ENCODE results near the gene UST. TPM values are rescaled to one million over a fixed set of nuclear protein-coding genes. Genes with fewer than 3 reads are reported as not detected.

Gene UST
- total and polyA plus RNA-seq, 7 experiments from 2014 or later: 0.35 to 2.6 (median 0.46) TPM; not detected in 2

- Mint-ChIP-seq H3K27me3 (peaks cover 2 to 49% (median 17%) of the 10 kb centered on the region in 5 donors), H3K27ac (no peak overlapping the region), H3K4me3 (no peak overlapping the region), H3K9me3 (no peaks in the 10 kb centered on the region), H3K36me3 (no peaks in the 10 kb centered on the region), H3K4me1 (peaks cover 0 to 2% (median 0%) of the 10 kb centered on the region in 7 donors)
- Histone ChIP-seq H3K9me3 (ENCODE audit: control insufficient read depth in 2 of 3, low read length in 3 of 3) (no peaks in the 10 kb centered on the region), H3K36me3 (ENCODE audit: control insufficient read depth in 2 of 3, insufficient read depth in 3 of 3, low read length in 3 of 3) (no peaks in the 10 kb centered on the region), H3K4me3 (ENCODE audit: low read length) (no peak overlapping the region), H3K27me3 (ENCODE audit: control insufficient read depth in 2 of 2, insufficient read depth in 2 of 2, low read length in 2 of 2) (no peaks in the 10 kb centered on the region), H3K4me1 (ENCODE audit: control insufficient read depth in 2 of 2, insufficient read depth in 2 of 2, low read length in 2 of 2) (no peaks in the 10 kb centered on the region), H3K27ac (ENCODE audit: low read depth, low read length) (no peak overlapping the region)
- intact Hi-C loops (cut with micrococcal nuclease): no loop called here
- CTCF ChIA-PET: no interaction called here
- DNase-seq (no peak), ATAC-seq (no peak)
- POLR2A ChIA-PET: no interaction called here
These were observed 237.1 kb downstream of the UST start for GRCh38 chr6:148983966-148984365.

DNA sequence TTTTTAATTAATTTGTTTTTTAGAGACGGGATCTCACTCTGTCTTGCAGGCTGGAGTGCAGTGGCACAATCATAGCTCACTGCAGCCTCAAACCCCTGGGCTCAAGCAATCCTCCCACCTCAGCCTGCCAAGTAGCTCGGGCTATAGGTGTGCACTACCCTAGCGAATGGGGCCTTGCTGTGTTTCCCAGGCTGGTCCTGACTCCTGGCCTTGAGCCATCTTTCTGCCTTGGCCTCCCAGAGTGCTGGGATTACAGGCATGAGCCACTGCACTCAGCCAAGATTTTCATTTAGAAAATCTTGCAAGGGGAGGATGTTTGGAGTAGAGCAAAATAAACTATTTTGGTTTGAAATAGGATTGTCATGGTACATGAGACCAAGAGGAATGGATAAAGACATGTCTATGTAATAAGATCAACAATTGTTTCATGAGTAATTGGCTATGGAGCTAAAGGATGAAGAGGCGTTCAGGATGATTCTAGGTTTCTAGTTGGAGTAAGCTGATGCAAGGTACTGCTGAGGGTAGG, 237.8 kb downstream of the UST start:
- Histone ChIP-seq H3K27ac (ENCODE audit: low read depth, low read length) (no peak overlapping the region), H3K9me3 (ENCODE audit: control insufficient read depth in 2 of 3, low read length in 3 of 3) (no peaks in the 10 kb centered on the region), H3K4me3 (ENCODE audit: low read length) (no peak overlapping the region), H3K36me3 (ENCODE audit: control insufficient read depth in 2 of 3, insufficient read depth in 3 of 3, low read length in 3 of 3) (no peaks in the 10 kb centered on the region), H3K4me1 (ENCODE audit: control insufficient read depth in 2 of 2, insufficient read depth in 2 of 2, low read length in 2 of 2) (no peaks in the 10 kb centered on the region), H3K27me3 (ENCODE audit: control insufficient read depth in 2 of 2, insufficient read depth in 2 of 2, low read length in 2 of 2) (no peaks in the 10 kb centered on the region)
- Mint-ChIP-seq H3K27me3 (peaks cover 2 to 48% (median 17%) of the 10 kb centered on the region in 5 donors), H3K27ac (no peak overlapping the region), H3K36me3 (no peaks in the 10 kb centered on the region), H3K4me3 (no peak overlapping the region), H3K9me3 (no peaks in the 10 kb centered on the region), H3K4me1 (peaks cover 0 to 2% (median 0%) of the 10 kb centered on the region in 7 donors)
- CTCF ChIA-PET: no interaction called here
- ATAC-seq: no peak
- intact Hi-C loops (cut with micrococcal nuclease): no loop called here
- POLR2A ChIA-PET: no interaction called here
- no peak for DNase-seq

DNA sequence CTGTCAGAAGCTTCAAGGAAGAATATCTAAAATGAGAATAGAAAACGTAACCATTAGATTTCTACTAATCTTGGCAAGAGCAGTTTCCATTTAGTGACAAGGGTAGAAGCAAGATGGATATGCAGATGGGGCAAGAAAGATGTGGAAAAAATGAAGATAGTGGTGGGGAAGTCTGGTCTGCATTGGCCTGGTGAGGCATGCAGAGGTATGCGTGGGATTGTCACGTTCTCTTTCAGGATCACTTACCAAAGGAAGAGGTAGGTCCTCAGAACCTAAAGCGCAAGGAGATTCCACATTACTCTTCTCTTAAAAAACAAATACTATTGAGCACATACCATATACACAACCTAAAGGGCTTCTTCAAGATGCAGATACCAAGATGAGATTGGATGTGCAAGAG, 238.7 kb downstream of the UST start:
- intact Hi-C loops (cut with micrococcal nuclease): no loop called here
- H3K9me3 ChIP-seq (ENCODE audit: control insufficient read depth in 2 of 3, low read length in 3 of 3): no peaks in the 10 kb centered on the region
- DNase-seq: no peak
- Mint-ChIP-seq H3K4me3 (no peak overlapping the region), H3K27ac (no peak overlapping the region), H3K9me3 (no peaks in the 10 kb centered on the region), H3K36me3 (no peaks in the 10 kb centered on the region), H3K27me3 (peaks cover 2 to 44% (median 17%) of the 10 kb centered on the region in 5 donors), H3K4me1 (peaks cover 0 to 2% (median 0%) of the 10 kb centered on the region in 7 donors)
- no peaks in the 10 kb centered on the region for H3K27me3 ChIP-seq (ENCODE audit: control insufficient read depth in 2 of 2, insufficient read depth in 2 of 2, low read length in 2 of 2)
- H3K4me1 ChIP-seq (ENCODE audit: control insufficient read depth in 2 of 2, insufficient read depth in 2 of 2, low read length in 2 of 2): no peaks in the 10 kb centered on the region
- POLR2A ChIA-PET: no interaction called here
- no peak for ATAC-seq
- H3K27ac ChIP-seq (ENCODE audit: low read depth, low read length): no peak overlapping the region
- no peaks in the 10 kb centered on the region for H3K36me3 ChIP-seq (ENCODE audit: control insufficient read depth in 2 of 3, insufficient read depth in 3 of 3, low read length in 3 of 3)
- CTCF ChIA-PET: no interaction called here
- no peak overlapping the region for H3K4me3 ChIP-seq (ENCODE audit: low read length)

DNA sequence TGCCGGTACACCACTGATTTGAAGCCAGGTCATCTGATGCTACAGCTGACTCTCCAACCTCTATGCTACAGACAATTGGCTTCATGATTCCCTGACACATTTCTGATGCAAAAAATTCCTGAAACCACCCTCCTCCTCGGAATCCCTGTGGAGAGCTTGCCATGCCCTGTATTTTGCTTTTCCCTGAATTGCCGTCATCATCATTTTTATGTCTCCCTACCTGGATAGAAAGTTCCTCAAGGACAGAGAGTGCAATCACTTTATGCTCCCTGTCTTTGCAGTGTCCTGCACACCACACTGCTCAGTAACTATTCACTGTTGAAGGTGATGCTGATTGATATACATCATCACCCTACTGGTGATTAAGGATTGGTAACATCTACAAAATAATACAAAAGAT, 239.8 kb downstream of the UST start:
- H3K9me3 Mint-ChIP-seq: no peaks in the 10 kb centered on the region
- ATAC-seq (no peak), DNase-seq (no peak)
- ChIA-PET CTCF (no interaction called here), POLR2A (interaction anchor here (0.7 kb wide), 1 partner anchor 964 kb away, joined by 3 read pairs; no protein-coding TSS in a partner anchor)
- H3K4me3 Mint-ChIP-seq: no peak overlapping the region
- H3K27ac Mint-ChIP-seq: no peak overlapping the region
- no peaks in the 10 kb centered on the region for H3K9me3 ChIP-seq (ENCODE audit: control insufficient read depth in 2 of 3, low read length in 3 of 3)
- intact Hi-C loops (cut with micrococcal nuclease): no loop called here
- peaks cover 2 to 40% (median 17%) of the 10 kb centered on the region in 5 donors for H3K27me3 Mint-ChIP-seq
- H3K4me3 ChIP-seq (ENCODE audit: low read length): no peak overlapping the region
- no peaks in the 10 kb centered on the region for H3K4me1 ChIP-seq (ENCODE audit: control insufficient read depth in 2 of 2, insufficient read depth in 2 of 2, low read length in 2 of 2)
- H3K27me3 ChIP-seq (ENCODE audit: control insufficient read depth in 2 of 2, insufficient read depth in 2 of 2, low read length in 2 of 2): no peaks in the 10 kb centered on the region
- H3K4me1 Mint-ChIP-seq: peaks cover 0 to 2% (median 0%) of the 10 kb centered on the region in 7 donors
- no peaks in the 10 kb centered on the region for H3K36me3 ChIP-seq (ENCODE audit: control insufficient read depth in 2 of 3, insufficient read depth in 3 of 3, low read length in 3 of 3)
- no peaks in the 10 kb centered on the region for H3K36me3 Mint-ChIP-seq
- H3K27ac ChIP-seq (ENCODE audit: low read depth, low read length): no peak overlapping the region

- POLR2A ChIA-PET: no interaction called here
- H3K36me3 ChIP-seq (ENCODE audit: control insufficient read depth in 2 of 3, insufficient read depth in 3 of 3, low read length in 3 of 3): no peaks in the 10 kb centered on the region
- H3K4me3 ChIP-seq (ENCODE audit: low read length): no peak overlapping the region
- no peaks in the 10 kb centered on the region for H3K27me3 ChIP-seq (ENCODE audit: control insufficient read depth in 2 of 2, insufficient read depth in 2 of 2, low read length in 2 of 2)
- H3K27ac Mint-ChIP-seq: no peak overlapping the region
- H3K4me1 Mint-ChIP-seq: peaks cover 0 to 2% (median 0%) of the 10 kb centered on the region in 7 donors
- H3K27ac ChIP-seq (ENCODE audit: low read depth, low read length): no peak overlapping the region
- intact Hi-C loops (cut with micrococcal nuclease): no loop called here
- CTCF ChIA-PET: no interaction called here
- DNase-seq (no peak), ATAC-seq (no peak)
- peaks cover 2 to 40% (median 17%) of the 10 kb centered on the region in 5 donors for H3K27me3 Mint-ChIP-seq
- H3K4me3 Mint-ChIP-seq: no peak overlapping the region
- no peaks in the 10 kb centered on the region for H3K9me3 Mint-ChIP-seq
- H3K9me3 ChIP-seq (ENCODE audit: control insufficient read depth in 2 of 3, low read length in 3 of 3): no peaks in the 10 kb centered on the region
- no peaks in the 10 kb centered on the region for H3K4me1 ChIP-seq (ENCODE audit: control insufficient read depth in 2 of 2, insufficient read depth in 2 of 2, low read length in 2 of 2)
- no peaks in the 10 kb centered on the region for H3K36me3 Mint-ChIP-seq
These were observed 241.2 kb downstream of the UST start for GRCh38 chr6:148987982-148988381.

DNA sequence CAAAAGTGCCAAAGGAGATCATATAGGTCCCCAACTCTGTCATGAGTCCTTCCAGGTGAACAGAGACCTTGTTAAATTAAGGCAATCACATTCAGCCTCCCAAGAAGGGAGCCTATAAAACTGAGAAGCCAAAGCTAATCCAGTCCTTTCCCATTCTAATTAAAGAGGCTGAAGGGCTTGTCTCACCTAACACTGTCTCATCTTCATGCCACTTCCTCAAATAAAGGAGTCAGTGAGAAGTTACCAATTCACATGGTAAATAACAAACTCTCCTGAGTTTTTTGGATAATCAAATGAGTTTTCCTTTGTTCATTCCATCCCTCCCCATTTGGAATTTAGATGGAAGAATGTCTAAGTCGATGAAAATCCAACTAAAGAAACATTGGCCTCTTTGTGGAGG, 242.8 kb downstream of the UST start:
- no peak overlapping the region for H3K27ac ChIP-seq (ENCODE audit: low read depth, low read length)
- no peaks in the 10 kb centered on the region for H3K9me3 ChIP-seq (ENCODE audit: control insufficient read depth in 2 of 3, low read length in 3 of 3)
- POLR2A ChIA-PET: interaction anchor here (0.7 kb wide), 2 partner anchors 15 to 49 kb away, joined by 6 to 7 read pairs; no protein-coding TSS in a partner anchor
- no peak for ATAC-seq
- H3K4me3 Mint-ChIP-seq: no peak overlapping the region
- peaks cover 0 to 5% (median 0%) of the 10 kb centered on the region in 11 donors for H3K9me3 Mint-ChIP-seq
- intact Hi-C loops (cut with micrococcal nuclease): no loop called here
- H3K27ac Mint-ChIP-seq: no peak overlapping the region
- H3K4me3 ChIP-seq (ENCODE audit: low read length): no peak overlapping the region
- peaks cover 2 to 43% (median 17%) of the 10 kb centered on the region in 5 donors for H3K27me3 Mint-ChIP-seq
- CTCF ChIA-PET: no interaction called here
- peaks cover 0 to 2% (median 0%) of the 10 kb centered on the region in 7 donors for H3K4me1 Mint-ChIP-seq
- H3K27me3 ChIP-seq (ENCODE audit: control insufficient read depth in 2 of 2, insufficient read depth in 2 of 2, low read length in 2 of 2): no peaks in the 10 kb centered on the region
- H3K4me1 ChIP-seq (ENCODE audit: control insufficient read depth in 2 of 2, insufficient read depth in 2 of 2, low read length in 2 of 2): no peaks in the 10 kb centered on the region
- H3K36me3 Mint-ChIP-seq: no peaks in the 10 kb centered on the region
- no peaks in the 10 kb centered on the region for H3K36me3 ChIP-seq (ENCODE audit: control insufficient read depth in 2 of 3, insufficient read depth in 3 of 3, low read length in 3 of 3)
- DNase-seq: no peak

DNA sequence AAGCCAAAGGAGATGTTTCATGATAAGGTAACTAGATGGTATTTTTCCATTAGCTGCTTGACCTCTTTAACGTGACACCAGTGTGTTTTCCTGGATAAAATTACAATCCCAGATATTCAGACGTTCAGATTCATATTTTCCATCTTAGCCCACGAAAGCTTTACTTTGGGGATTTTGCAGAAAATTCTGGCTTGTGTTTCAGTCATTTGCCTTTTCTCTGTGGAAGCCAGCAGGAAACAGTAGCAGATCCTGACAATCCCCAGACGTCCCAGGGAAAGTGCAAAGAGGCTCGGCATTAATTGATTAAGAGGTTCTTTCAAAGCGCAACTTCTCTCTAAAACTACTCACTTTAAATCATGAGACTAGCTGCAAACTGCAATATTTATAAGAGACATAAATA, 243.6 kb downstream of the UST start:
- H3K9me3 Mint-ChIP-seq: peaks cover 0 to 7% (median 0%) of the 10 kb centered on the region in 11 donors
- CTCF ChIA-PET: no interaction called here
- H3K27ac Mint-ChIP-seq: no peak overlapping the region
- H3K4me3 Mint-ChIP-seq: no peak overlapping the region
- no peak overlapping the region for H3K4me3 ChIP-seq (ENCODE audit: low read length)
- no peaks in the 10 kb centered on the region for H3K27me3 ChIP-seq (ENCODE audit: control insufficient read depth in 2 of 2, insufficient read depth in 2 of 2, low read length in 2 of 2)
- H3K27ac ChIP-seq (ENCODE audit: low read depth, low read length): no peak overlapping the region
- H3K36me3 ChIP-seq (ENCODE audit: control insufficient read depth in 2 of 3, insufficient read depth in 3 of 3, low read length in 3 of 3): no peaks in the 10 kb centered on the region
- DNase-seq (no peak), ATAC-seq (no peak)
- no peaks in the 10 kb centered on the region for H3K4me1 ChIP-seq (ENCODE audit: control insufficient read depth in 2 of 2, insufficient read depth in 2 of 2, low read length in 2 of 2)
- peaks cover 0 to 2% (median 0%) of the 10 kb centered on the region in 7 donors for H3K4me1 Mint-ChIP-seq
- intact Hi-C loops (cut with micrococcal nuclease): no loop called here
- no peaks in the 10 kb centered on the region for H3K9me3 ChIP-seq (ENCODE audit: control insufficient read depth in 2 of 3, low read length in 3 of 3)
- POLR2A ChIA-PET: no interaction called here
- no peaks in the 10 kb centered on the region for H3K36me3 Mint-ChIP-seq
- peaks cover 2 to 39% (median 11%) of the 10 kb centered on the region in 5 donors for H3K27me3 Mint-ChIP-seq
